Stimulated activated naive B cell treated with anti-CD40 and anti-IgM and Interleukin-4, amounts not matched to agents 10 μg/mL and 1 μg/mL and 100 μg/mL, for 72 hours (primary cell): Measurements from ENCODE around the gene INAFM2.
A peak's percentile ranks its signal among the peaks of the same experiment; 100 is the strongest.

Source experiments
- ATAC-seq, 2 donors: fragments of 150-1000 bp; cut with Tn5 transposase; replicated peaks; 2 replicates each; pipeline ENCODE4 v1.10.0; 2021; ENCODE audit warnings: moderate library complexity in 1 of 2
- DNase-seq: peaks from one replicate; pipeline ENCODE4 v3.0.0; 2021
- H3K27ac Mint-ChIP-seq: one replicate; pipeline ENCODE4 v1.8.0; 2022; ENCODE audit warnings: mild to moderate bottlenecking, mixed read lengths
- H3K27me3 Mint-ChIP-seq, 2 donors: one replicate each; pipeline ENCODE4 v1.8.0; 2022; ENCODE audit warnings: mixed read lengths in 2 of 2
- H3K36me3 Mint-ChIP-seq, 2 donors: one replicate each; pipeline ENCODE4 v1.8.0; 2022; ENCODE audit warnings: mixed read lengths in 2 of 2, mild to moderate bottlenecking in 1 of 2
- H3K4me1 Mint-ChIP-seq, 2 donors: one replicate each; pipeline ENCODE4 v1.8.0; 2022; ENCODE audit warnings: mixed read lengths in 2 of 2, mild to moderate bottlenecking in 1 of 2
- H3K4me3 Mint-ChIP-seq, 2 donors: one replicate each; pipeline ENCODE4 v1.8.0; 2022; ENCODE audit warnings: mild to moderate bottlenecking in 2 of 2, mixed read lengths in 2 of 2, moderate library complexity in 1 of 2
- H3K9me3 Mint-ChIP-seq, 2 donors: one replicate each; pipeline ENCODE4 v1.8.0; 2022; ENCODE audit warnings: mixed read lengths in 2 of 2, mild to moderate bottlenecking in 1 of 2

The INAFM2 gene

GRCh38 chr15:40323239-40323952 is at the start of gene INAFM2:
INAFM2 (plus strand) TSS chr15:40323692; CDS start chr15:40324056, 364 bp downstream.
- ATAC-seq (peak; percentile 87 to 92), DNase-seq (peak; percentile 88)
- no peaks in the 10 kb centered on the region for H3K9me3 Mint-ChIP-seq
- no peaks in the 10 kb centered on the region for H3K27me3 Mint-ChIP-seq
- peak within 1 kb of the TSS; percentile 81 for H3K27ac Mint-ChIP-seq
- H3K36me3 Mint-ChIP-seq, result peaks cover 5 to 15% of the 10 kb centered on the region in 2 donors
- peaks cover 21 to 48% of the 10 kb centered on the region in 2 donors for H3K4me1 Mint-ChIP-seq
- H3K4me3 Mint-ChIP-seq, result peak within 1 kb of the TSS; percentile 76 to 80

- no peak overlapping the region for H3K27ac Mint-ChIP-seq
- DNase-seq (peak; percentile 78), ATAC-seq (peak; percentile 66 to 70)
- H3K9me3 Mint-ChIP-seq, result no peaks in the 10 kb centered on the region
- H3K4me3 Mint-ChIP-seq, result no peak overlapping the region
- peaks cover 20 to 27% of the 10 kb centered on the region in 2 donors for H3K4me1 Mint-ChIP-seq
- H3K36me3 Mint-ChIP-seq, result no peaks in the 10 kb centered on the region
- peaks cover 18 to 37% of the 10 kb centered on the region in 2 donors for H3K27me3 Mint-ChIP-seq
Observed at GRCh38 chr15:40274350-40275274, 48.9 kb upstream of the INAFM2 start.

GRCh38 chr15:40275523-40275922 is 48.0 kb upstream of the INAFM2 start:
- no peak overlapping the region for H3K4me3 Mint-ChIP-seq
- no peaks in the 10 kb centered on the region for H3K9me3 Mint-ChIP-seq
- ATAC-seq, result no peak
- no peak for DNase-seq
- no peak overlapping the region for H3K27ac Mint-ChIP-seq
- H3K27me3 Mint-ChIP-seq, result peaks cover 22 to 45% of the 10 kb centered on the region in 2 donors
- H3K4me1 Mint-ChIP-seq, result peaks cover 20 to 27% of the 10 kb centered on the region in 2 donors
- no peaks in the 10 kb centered on the region for H3K36me3 Mint-ChIP-seq

- Mint-ChIP-seq H3K9me3 (no peaks in the 10 kb centered on the region), H3K4me1 (peaks cover 20 to 29% of the 10 kb centered on the region in 2 donors), H3K36me3 (no peaks in the 10 kb centered on the region), H3K4me3 (no peak overlapping the region), H3K27ac (peak overlapping the region; percentile 37), H3K27me3 (peaks cover 26 to 49% of the 10 kb centered on the region in 2 donors)
- DNase-seq (no peak), ATAC-seq (no peak)
Observed at GRCh38 chr15:40275954-40276353, 47.5 kb upstream of the INAFM2 start.

GRCh38 chr15:40276927-40277326 is 46.6 kb upstream of the INAFM2 start:
- ATAC-seq (no peak), DNase-seq (no peak)
- Mint-ChIP-seq H3K4me3 (no peak overlapping the region), H3K27me3 (peaks cover 29 to 55% of the 10 kb centered on the region in 2 donors), H3K9me3 (no peaks in the 10 kb centered on the region), H3K27ac (no peak overlapping the region), H3K4me1 (peaks cover 22 to 33% of the 10 kb centered on the region in 2 donors), H3K36me3 (no peaks in the 10 kb centered on the region)

GRCh38 chr15:40277471-40277870 is 46.0 kb upstream of the INAFM2 start:
- no peaks in the 10 kb centered on the region for H3K9me3 Mint-ChIP-seq
- no peak for ATAC-seq
- H3K4me1 Mint-ChIP-seq, result peaks cover 22 to 33% of the 10 kb centered on the region in 2 donors
- peak overlapping the region; percentile 6 for H3K27ac Mint-ChIP-seq
- peaks cover 29 to 55% of the 10 kb centered on the region in 2 donors for H3K27me3 Mint-ChIP-seq
- no peak overlapping the region for H3K4me3 Mint-ChIP-seq
- no peaks in the 10 kb centered on the region for H3K36me3 Mint-ChIP-seq
- no peak for DNase-seq

- peaks cover 29 to 55% of the 10 kb centered on the region in 2 donors for H3K27me3 Mint-ChIP-seq
- peaks cover 22 to 38% of the 10 kb centered on the region in 2 donors for H3K4me1 Mint-ChIP-seq
Observed at GRCh38 chr15:40278026-40278425, 45.5 kb upstream of the INAFM2 start.

GRCh38 chr15:40279437-40280141 is 43.9 kb upstream of the INAFM2 start:
- Mint-ChIP-seq H3K27me3 (peaks cover 29 to 55% of the 10 kb centered on the region in 2 donors), H3K4me1 (peaks cover 24 to 43% of the 10 kb centered on the region in 2 donors), H3K36me3 (peaks cover 0 to 2% of the 10 kb centered on the region in 2 donors), H3K27ac (no peak overlapping the region), H3K4me3 (no peak overlapping the region), H3K9me3 (no peaks in the 10 kb centered on the region)
- DNase-seq (peak; percentile 46), ATAC-seq (peak; percentile 30 to 38)

More at GRCh38 chr15:40278026-40278425, 45.5 kb upstream of the INAFM2 start:
- DNase-seq (no peak), ATAC-seq (no peak)
- Mint-ChIP-seq H3K27ac (no peak overlapping the region), H3K9me3 (no peaks in the 10 kb centered on the region), H3K4me3 (no peak overlapping the region), H3K36me3 (peaks cover 0 to 1% of the 10 kb centered on the region in 2 donors)

- DNase-seq, result no peak
- Mint-ChIP-seq H3K4me3 (peak overlapping the region in 1 of 2 donors; percentile 71), H3K27me3 (peaks cover 29 to 55% of the 10 kb centered on the region in 2 donors), H3K9me3 (no peaks in the 10 kb centered on the region), H3K36me3 (peaks cover 0 to 2% of the 10 kb centered on the region in 2 donors), H3K4me1 (peaks cover 23 to 45% of the 10 kb centered on the region in 2 donors), H3K27ac (no peak overlapping the region)
- ATAC-seq, result no peak
Observed at GRCh38 chr15:40280260-40281056, 43.0 kb upstream of the INAFM2 start.

GRCh38 chr15:40281057-40281800 is 42.3 kb upstream of the INAFM2 start:
- Mint-ChIP-seq H3K4me1 (peaks cover 23 to 46% of the 10 kb centered on the region in 2 donors), H3K4me3 (peak overlapping the region in 1 of 2 donors; percentile 71), H3K27me3 (peaks cover 29 to 49% of the 10 kb centered on the region in 2 donors), H3K27ac (no peak overlapping the region), H3K36me3 (peaks cover 0 to 2% of the 10 kb centered on the region in 2 donors), H3K9me3 (no peaks in the 10 kb centered on the region)
- DNase-seq (no peak), ATAC-seq (no peak)

- Mint-ChIP-seq H3K9me3 (no peaks in the 10 kb centered on the region), H3K4me3 (no peak overlapping the region), H3K27me3 (peaks cover 29 to 44% of the 10 kb centered on the region in 2 donors), H3K36me3 (peaks cover 0 to 2% of the 10 kb centered on the region in 2 donors), H3K4me1 (peaks cover 20 to 40% of the 10 kb centered on the region in 2 donors), H3K27ac (no peak overlapping the region)
- DNase-seq, result no peak
- ATAC-seq, result no peak
Observed at GRCh38 chr15:40281801-40282146, 41.7 kb upstream of the INAFM2 start.

- no peaks in the 10 kb centered on the region for H3K9me3 Mint-ChIP-seq
- H3K27ac Mint-ChIP-seq, result no peak overlapping the region
- DNase-seq (peak; percentile 27), ATAC-seq (peak; percentile 49 to 61)
- H3K4me3 Mint-ChIP-seq, result peak overlapping the region; percentile 79 to 83
- peaks cover 0 to 2% of the 10 kb centered on the region in 2 donors for H3K36me3 Mint-ChIP-seq
- peaks cover 19 to 35% of the 10 kb centered on the region in 2 donors for H3K4me1 Mint-ChIP-seq
- peaks cover 29 to 38% of the 10 kb centered on the region in 2 donors for H3K27me3 Mint-ChIP-seq
Observed at GRCh38 chr15:40282147-40282868, 41.2 kb upstream of the INAFM2 start.
